Keratinocyte (primary cell): Measurements from ENCODE around the gene BCAT1. TPM values are rescaled to one million over a fixed set of nuclear protein-coding genes. Genes with fewer than 3 reads are reported as not detected.
A peak's percentile ranks its signal among the peaks of the same experiment; 100 is the strongest.
"Not testable (repeated sequence)": the region's sequence is repeated elsewhere in the genome, so short reads cannot be mapped to it uniquely, and the experiment has no call there.

Experiments
- DNase-seq: peaks from one replicate; pipeline ENCODE4 v3.0.0-alpha.2; 2011; ENCODE audit warnings: low read depth, missing footprints, low spot score
- FAIRE-seq: peaks from 2 replicates; lab custom pipeline; 2011; peaks lifted over from hg19 to GRCh38; lab: Jason Lieb, UNC
- H2AFZ ChIP-seq: 2 replicates; pipeline ENCODE4 v1.6.0; 2012; ENCODE audit warnings: low read length, control low read depth, inconsistent platforms; ENCODE audit not compliant: control insufficient read depth
- H3K27ac ChIP-seq: 2 replicates; pipeline ENCODE4 v1.5.1; 2011; ENCODE audit warnings: low read length; ENCODE audit not compliant: control insufficient read depth, insufficient read depth
- H3K27me3 ChIP-seq: 3 replicates; pipeline ENCODE4 v1.6.0; 2011; ENCODE audit warnings: low read length; ENCODE audit not compliant: control insufficient read depth, insufficient read depth; ENCODE audit errors: extremely low read depth
- H3K36me3 ChIP-seq, 2 experiments: 2 replicates in 1 of 2; 3 replicates in 1 of 2; pipeline ENCODE4 v1.5.1; 2011; ENCODE audit warnings: low read length in 2 of 2, mild to moderate bottlenecking in 1 of 2; ENCODE audit not compliant: control insufficient read depth in 2 of 2, insufficient read depth in 2 of 2; ENCODE audit errors: extremely low read depth in 1 of 2
- H3K4me1 ChIP-seq: 3 replicates; pipeline ENCODE4 v1.5.1; 2011; ENCODE audit warnings: low read length; ENCODE audit not compliant: control insufficient read depth, insufficient read depth; ENCODE audit errors: extremely low read depth
- H3K4me2 ChIP-seq: 3 replicates; pipeline ENCODE4 v1.6.0; 2011; ENCODE audit warnings: low read depth, low read length; ENCODE audit not compliant: control insufficient read depth, insufficient read depth; ENCODE audit errors: extremely low read depth
- H3K4me3 ChIP-seq, 3 experiments: fragments of 200-600 bp in 1 of 3; sonication (generic) in 1 of 3; 2 replicates in 2 of 3; 3 replicates in 1 of 3; pipeline ENCODE4 v1.5.1; 2011 to 2016; ENCODE audit warnings: low read length in 3 of 3, mild to moderate bottlenecking in 3 of 3, control low read depth in 2 of 3, inconsistent platforms in 1 of 3, low read depth in 1 of 3, mixed read lengths in 1 of 3, mixed run types in 1 of 3, moderate library complexity in 1 of 3; ENCODE audit not compliant: control insufficient read depth in 2 of 3, insufficient read depth in 2 of 3; ENCODE audit errors: extremely low read depth in 1 of 3
- H3K79me2 ChIP-seq: 2 replicates; pipeline ENCODE4 v1.6.0; 2012; ENCODE audit warnings: low read length; ENCODE audit not compliant: control insufficient read depth, insufficient read depth
- H3K9ac ChIP-seq: 3 replicates; pipeline ENCODE4 v1.6.0; 2011; ENCODE audit warnings: low read length; ENCODE audit not compliant: control insufficient read depth, insufficient read depth; ENCODE audit errors: extremely low read depth
- H3K9me1 ChIP-seq: 3 replicates; pipeline ENCODE4 v1.6.0; 2011; ENCODE audit warnings: low read length; ENCODE audit not compliant: control insufficient read depth, insufficient read depth; ENCODE audit errors: extremely low read depth
- H3K9me3 ChIP-seq: 2 replicates; pipeline ENCODE4 v1.5.1; 2012; ENCODE audit warnings: low read depth, low read length; ENCODE audit not compliant: control insufficient read depth
- H4K20me1 ChIP-seq: 3 replicates; pipeline ENCODE4 v1.6.0; 2011; ENCODE audit warnings: low read length; ENCODE audit not compliant: control insufficient read depth, insufficient read depth; ENCODE audit errors: extremely low read depth
- CTCF ChIP-seq, 3 experiments: IDR thresholded peaks in 1 of 3; conservative IDR thresholded peaks in 1 of 3; optimal IDR thresholded peaks in 1 of 3; 2 replicates in 2 of 3; 3 replicates in 1 of 3; pipeline versions ENCODE3 to v1.5.1; 2011; ENCODE audit warnings: low read length in 3 of 3, mild to moderate bottlenecking in 3 of 3, moderate library complexity in 2 of 3, control low read depth in 1 of 3, inconsistent platforms in 1 of 3; ENCODE audit not compliant: insufficient read depth in 2 of 3; ENCODE audit errors: extremely low read depth in 1 of 3
- EZH2 ChIP-seq: IDR thresholded peaks from one replicate; pipeline ENCODE4 v1.6.1; 2012; ENCODE audit warnings: inconsistent platforms, mild to moderate bottlenecking, low read length, moderate library complexity
- dilution Hi-C: fragments of 300-500 bp; cut with MboI; formaldehyde crosslinking; loops from one replicate; pipeline ENCODE4 v1.7.0; 2020; ENCODE audit warnings: low sequenced_read_pairs; ENCODE audit not compliant: extremely low pct_ligation_motif_present
- polyA plus RNA-seq, 5 experiments: library from polyadenylated mRNA; depleted of rRNA in 3 of 5; stranded (reverse) in 3 of 5; stranded (forward) in 1 of 5; unstranded in 1 of 5; fragments of >200 nt; gene quantifications; 1 replicate in 1 of 5; 2 replicates in 3 of 5; 3 replicates in 1 of 5; pipeline versions ENCODE4 v1.2.1 to v1.2.3, GENCODE V29; 2011 to 2012; ENCODE audit warnings: missing spikeins in 2 of 5, low read depth in 1 of 5, low replicate concordance in 1 of 5

Gene BCAT1
- polyA plus RNA-seq, 1 donor (not counting 4 experiments of a cell fraction or from before 2014, with no cell fraction given) = 6.5 TPM

- no peaks in the 10 kb centered on the region for H3K9me3 ChIP-seq
- no peaks in the 10 kb centered on the region for H3K36me3 ChIP-seq
- H3K79me2 ChIP-seq = no peaks in the 10 kb centered on the region
- dilution Hi-C loops = no loop called here
- no peak overlapping the region for H2AFZ ChIP-seq
- FAIRE-seq (no peak), DNase-seq (no peak)
- TF ChIP-seq CTCF (optimal IDR thresholded peaks at IDR 0.05 in 1 of 3, IDR thresholded peaks at IDR 0.05 in 1 of 3, conservative IDR thresholded peaks at IDR 0.05 in 1 of 3; ENCODE audit: extremely low read depth in 1 of 3, insufficient read depth in 2 of 3, low read length in 3 of 3) = no peak
- TF ChIP-seq EZH2 = no peak
- H4K20me1 ChIP-seq = no peaks in the 10 kb centered on the region
- H3K27ac ChIP-seq = no peak overlapping the region
- H3K4me2 ChIP-seq = no peak overlapping the region
- no peaks in the 10 kb centered on the region for H3K9me1 ChIP-seq
- no peaks in the 10 kb centered on the region for H3K27me3 ChIP-seq
- no peak overlapping the region for H3K9ac ChIP-seq
- H3K4me3 ChIP-seq = no peak overlapping the region
- H3K4me1 ChIP-seq = no peaks in the 10 kb centered on the region
These were observed 76.7 kb downstream of the BCAT1 start for GRCh38 chr12:24872211-24872610.

GRCh38 chr12:24866139-24866538 is 82.8 kb downstream of the BCAT1 start:
- DNase-seq, FAIRE-seq, H3K79me2 ChIP-seq, H3K4me3 ChIP-seq, H3K27me3 ChIP-seq, H3K36me3 ChIP-seq, H3K9me3 ChIP-seq, dilution Hi-C loops, H3K27ac ChIP-seq, H4K20me1 ChIP-seq, H3K9ac ChIP-seq, H3K4me2 ChIP-seq, H2AFZ ChIP-seq, H3K9me1 ChIP-seq: not testable (repeated sequence)
- H3K4me1 ChIP-seq = peaks cover 12% of the 10 kb centered on the region

GRCh38 chr12:24864796-24865125 is 84.1 kb downstream of the BCAT1 start:
- H2AFZ ChIP-seq = no peak overlapping the region
- no peak overlapping the region for H3K27ac ChIP-seq
- dilution Hi-C loops = no loop called here
- no peak overlapping the region for H3K4me3 ChIP-seq
- H3K79me2 ChIP-seq = no peaks in the 10 kb centered on the region
- H3K4me1 ChIP-seq = peaks cover 12% of the 10 kb centered on the region
- H3K4me2 ChIP-seq = peak overlapping the region; percentile 23
- H3K9me1 ChIP-seq = no peaks in the 10 kb centered on the region
- no peaks in the 10 kb centered on the region for H4K20me1 ChIP-seq
- no peaks in the 10 kb centered on the region for H3K27me3 ChIP-seq
- TF ChIP-seq EZH2 (no peak), CTCF (optimal IDR thresholded peaks at IDR 0.05 in 1 of 3, IDR thresholded peaks at IDR 0.05 in 1 of 3, conservative IDR thresholded peaks at IDR 0.05 in 1 of 3; ENCODE audit: extremely low read depth in 1 of 3, insufficient read depth in 2 of 3, low read length in 3 of 3) (no peak)
- FAIRE-seq (no peak), DNase-seq (no peak)
- H3K36me3 ChIP-seq = no peaks in the 10 kb centered on the region
- H3K9ac ChIP-seq = no peak overlapping the region
- H3K9me3 ChIP-seq = no peaks in the 10 kb centered on the region
